AG04450 (cell line): ENCODE results near the gene NREP. TPM values are rescaled to one million over a fixed set of nuclear protein-coding genes. Genes with fewer than 3 reads are reported as not detected.
A peak's percentile ranks its signal among the peaks of the same experiment; 100 is the strongest.

Experiments used
- CTCF ChIA-PET: fragments of 300-600, 350-600 bp; formaldehyde crosslinking; extraction: SDS; loops from one replicate; lab custom pipeline; 2022; ENCODE audit warnings: antibody characterized with exemption, inconsistent platforms; lab: Charles Lee
- POLR2A ChIA-PET: fragments of 350-600 bp; formaldehyde crosslinking; extraction: SDS; loops from one replicate; lab custom pipeline; 2021; ENCODE audit warnings: antibody characterized with exemption, inconsistent platforms; lab: Yijun Ruan, JAX
- DNase-seq: peaks from one replicate; pipeline ENCODE4 v3.0.0-alpha.2; 2011; ENCODE audit warnings: low read depth, low spot score
- H3K27ac ChIP-seq: one replicate; pipeline ENCODE4 v1.5.1; 2012; ENCODE audit warnings: low read depth, low read length, control low read depth
- H3K27me3 ChIP-seq: one replicate; pipeline ENCODE4 v1.6.0; 2012; ENCODE audit warnings: low read length; ENCODE audit not compliant: control insufficient read depth, insufficient read depth
- H3K4me3 ChIP-seq: 2 replicates; pipeline ENCODE4 v1.5.1; 2011; ENCODE audit warnings: mild to moderate bottlenecking, low read depth, low read length, control low read depth
- H3K9me3 ChIP-seq: 2 replicates; pipeline ENCODE4 v1.5.1; 2012; ENCODE audit warnings: low read length; ENCODE audit not compliant: control insufficient read depth, insufficient read depth
- CTCF ChIP-seq: IDR thresholded peaks from 2 replicates; pipeline ENCODE4 v1.5.1; 2011; ENCODE audit warnings: low read depth, low read length, control low read depth, inconsistent platforms
- polyA plus RNA-seq: library from polyadenylated mRNA; depleted of rRNA; stranded (reverse); fragments of >200 nt; gene quantifications from 2 replicates; pipeline ENCODE4 v1.2.3, GENCODE V29; 2011

NREP gene
- polyA plus RNA-seq, 1 experiment, result 329 TPM

- no peaks in the 10 kb centered on the region for H3K9me3 ChIP-seq
- H3K4me3 ChIP-seq, result no peak overlapping the region
- POLR2A ChIA-PET, result no interaction called here
- no peak for TF ChIP-seq CTCF
- H3K27ac ChIP-seq, result no peak overlapping the region
- DNase-seq, result no peak
- no peaks in the 10 kb centered on the region for H3K27me3 ChIP-seq
- CTCF ChIA-PET, result no interaction called here
Measured at GRCh38 chr5:111746791-111747190, 10.2 kb downstream of the NREP start.

- POLR2A ChIA-PET, result no interaction called here
- CTCF ChIA-PET, result interaction anchor here (0.7 to 1.3 kb wide), 2 partner anchors 209 to 214 kb away, joined by 3 to 5 read pairs; no protein-coding TSS in a partner anchor
- Histone ChIP-seq H3K4me3 (no peak overlapping the region), H3K27ac (no peak overlapping the region), H3K27me3 (no peaks in the 10 kb centered on the region), H3K9me3 (no peaks in the 10 kb centered on the region)
- no peak for TF ChIP-seq CTCF
- DNase-seq, result no peak
Measured at GRCh38 chr5:111745075-111745739, 11.8 kb downstream of the NREP start.

GRCh38 chr5:111744455-111744854 is 12.5 kb downstream of the NREP start:
- H3K4me3 ChIP-seq, result no peak overlapping the region
- DNase-seq, result no peak
- ChIA-PET POLR2A (interaction anchor here (0.6 to 3.0 kb wide), 3 partner anchors 13 to 402 kb away, joined by 3 to 16 read pairs (median 8); partner anchors contain the start of gene NREP), CTCF (interaction anchor here (1.3 to 1.9 kb wide), 3 partner anchors 13 to 213 kb away, joined by 4 to 5 read pairs (median 4); no protein-coding TSS in a partner anchor)
- H3K9me3 ChIP-seq, result no peaks in the 10 kb centered on the region
- no peak for TF ChIP-seq CTCF
- H3K27me3 ChIP-seq, result no peaks in the 10 kb centered on the region
- H3K27ac ChIP-seq, result peak overlapping the region; percentile 67

GRCh38 chr5:111743988-111744387 is 13.0 kb downstream of the NREP start:
- no peaks in the 10 kb centered on the region for H3K9me3 ChIP-seq
- no peak overlapping the region for H3K4me3 ChIP-seq
- CTCF ChIA-PET, result interaction anchor here (1.3 to 1.9 kb wide), 3 partner anchors 13 to 212 kb away, joined by 4 to 5 read pairs (median 4); no protein-coding TSS in a partner anchor
- TF ChIP-seq CTCF, result no peak
- DNase-seq, result no peak
- H3K27ac ChIP-seq, result no peak overlapping the region
- no peaks in the 10 kb centered on the region for H3K27me3 ChIP-seq
- POLR2A ChIA-PET, result interaction anchor here (0.6 to 3.0 kb wide), 3 partner anchors 14 to 403 kb away, joined by 3 to 16 read pairs (median 8); partner anchors contain the start of gene NREP

GRCh38 chr5:111743512-111743911 is 13.5 kb downstream of the NREP start:
- no peak overlapping the region for H3K27ac ChIP-seq

More at GRCh38 chr5:111743512-111743911, 13.5 kb downstream of the NREP start:
- no peaks in the 10 kb centered on the region for H3K27me3 ChIP-seq
- H3K9me3 ChIP-seq, result no peaks in the 10 kb centered on the region
- DNase-seq, result no peak
- no peak overlapping the region for H3K4me3 ChIP-seq
- ChIA-PET POLR2A (interaction anchor here (0.7 to 3.0 kb wide), 3 partner anchors 14 to 403 kb away, joined by 3 to 16 read pairs (median 8); partner anchors contain the start of gene NREP), CTCF (interaction anchor here (1.6 to 1.9 kb wide), 2 partner anchors 14 to 193 kb away, joined by 4 read pairs; no protein-coding TSS in a partner anchor)
- TF ChIP-seq CTCF, result no peak
